Measurements from ENCODE around the gene PACS1.

DNA sequence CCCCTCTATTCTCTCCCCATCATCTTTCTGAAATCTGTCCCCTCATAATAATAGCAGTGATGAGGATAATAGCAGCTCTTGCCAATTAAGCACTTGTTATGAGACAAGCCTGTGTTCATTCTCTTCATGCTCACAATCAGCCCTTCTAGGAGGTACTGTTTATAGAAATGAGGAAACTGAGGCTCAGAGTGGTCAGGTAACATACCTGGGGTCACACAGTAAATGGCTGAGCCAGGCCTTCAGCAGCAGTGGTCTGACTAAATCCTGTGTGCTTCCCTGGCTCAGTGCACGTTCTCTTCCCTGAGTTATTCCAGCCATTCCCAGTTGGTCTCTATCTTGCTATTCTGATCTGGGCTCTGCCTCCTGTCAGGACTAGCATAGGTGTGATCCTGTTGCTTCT is 204.1 kb downstream of the PACS1 start:
- TF ChIP-seq CTCF (IDR thresholded peaks at IDR 0.05) (no peak), POLR2A (IDR thresholded peaks at IDR 0.05) (no peak)

Data from right lobe of liver (tissue), 4 donors.